ENCODE data around the gene ESR1.

The ESR1 gene

GRCh38 chr6:152147269-152147668 lies 339.8 kb downstream of the ESR1 start:
- peaks cover 18% of the 10 kb centered on the region for H3K4me1 ChIP-seq (ENCODE audit: control insufficient read depth, insufficient read depth, low read length, unreplicated experiment)
- H3K36me3 ChIP-seq (ENCODE audit: insufficient read depth, low read length), result peaks cover 10% of the 10 kb centered on the region
- no peaks in the 10 kb centered on the region for H3K79me2 ChIP-seq (ENCODE audit: control insufficient read depth, insufficient read depth, low read length, unreplicated experiment)
- H3K27me3 ChIP-seq (ENCODE audit: insufficient read depth, low read length), result no peaks in the 10 kb centered on the region
- no peak overlapping the region for H3K4me3 ChIP-seq (ENCODE audit: low read depth, low read length)
- H3K27ac ChIP-seq (ENCODE audit: low read depth, low read length), result no peak overlapping the region
- no peak overlapping the region for H2AFZ ChIP-seq (ENCODE audit: low read length, unreplicated experiment)

DNA sequence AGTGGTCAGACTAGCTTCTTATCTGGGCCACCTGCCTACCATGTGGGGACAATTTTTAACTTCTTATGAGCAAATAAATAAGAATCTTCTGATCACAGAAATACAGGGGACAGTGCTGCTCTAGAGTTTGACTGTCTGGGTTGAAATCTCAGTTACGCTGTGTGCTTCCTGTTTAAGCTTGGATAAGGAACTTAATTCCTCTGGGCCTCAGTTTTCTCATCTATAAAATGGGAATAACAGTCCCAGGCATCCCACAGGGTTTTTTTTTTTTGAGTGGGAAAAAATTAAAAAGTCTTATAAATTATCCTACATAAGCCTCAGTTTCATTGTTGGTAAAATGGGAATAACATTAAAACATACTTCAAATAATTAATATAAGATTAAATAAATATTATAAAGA lies 340.9 kb downstream of the ESR1 start:
- Histone ChIP-seq H3K36me3 (ENCODE audit: insufficient read depth, low read length) (peaks cover 6% of the 10 kb centered on the region), H3K27ac (ENCODE audit: low read depth, low read length) (no peak overlapping the region), H3K4me3 (ENCODE audit: low read depth, low read length) (no peak overlapping the region), H3K27me3 (ENCODE audit: insufficient read depth, low read length) (no peaks in the 10 kb centered on the region), H3K4me1 (ENCODE audit: control insufficient read depth, insufficient read depth, low read length, unreplicated experiment) (peaks cover 18% of the 10 kb centered on the region), H3K79me2 (ENCODE audit: control insufficient read depth, insufficient read depth, low read length, unreplicated experiment) (no peaks in the 10 kb centered on the region), H2AFZ (ENCODE audit: low read length, unreplicated experiment) (no peak overlapping the region)

- Histone ChIP-seq H3K27ac (ENCODE audit: low read depth, low read length) (peak overlapping the region; percentile 45), H3K4me1 (ENCODE audit: control insufficient read depth, insufficient read depth, low read length, unreplicated experiment) (peaks cover 18% of the 10 kb centered on the region), H3K4me3 (ENCODE audit: low read depth, low read length) (no peak overlapping the region), H3K36me3 (ENCODE audit: insufficient read depth, low read length) (peaks cover 9% of the 10 kb centered on the region), H3K27me3 (ENCODE audit: insufficient read depth, low read length) (no peaks in the 10 kb centered on the region), H3K79me2 (ENCODE audit: control insufficient read depth, insufficient read depth, low read length, unreplicated experiment) (no peaks in the 10 kb centered on the region), H2AFZ (ENCODE audit: low read length, unreplicated experiment) (no peak overlapping the region)
Observed at GRCh38 chr6:152150196-152150595, 342.7 kb downstream of the ESR1 start.

DNA sequence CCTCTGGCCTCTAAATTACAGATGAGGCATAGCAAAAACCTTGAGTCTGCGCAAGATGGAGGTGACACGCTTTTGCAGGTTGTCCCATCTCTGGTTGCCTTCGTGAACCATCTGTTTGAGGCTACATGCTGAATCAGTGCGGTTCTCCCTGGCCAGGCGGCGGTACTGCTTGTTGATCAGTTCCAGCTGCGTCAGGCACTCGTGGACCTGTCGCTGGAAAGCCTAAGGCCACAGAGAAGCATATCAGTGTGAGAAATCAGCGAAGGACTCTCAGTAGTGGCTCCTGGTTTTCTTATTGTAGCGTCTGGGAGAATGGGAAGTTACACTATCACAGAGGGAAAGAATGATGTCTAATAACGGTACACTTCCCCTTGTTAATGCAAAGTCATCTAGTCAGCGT lies 344.4 kb downstream of the ESR1 start:
- no peaks in the 10 kb centered on the region for H3K27me3 ChIP-seq (ENCODE audit: insufficient read depth, low read length)
- H2AFZ ChIP-seq (ENCODE audit: low read length, unreplicated experiment), result no peak overlapping the region
- H3K36me3 ChIP-seq (ENCODE audit: insufficient read depth, low read length), result peaks cover 9% of the 10 kb centered on the region
- peaks cover 11% of the 10 kb centered on the region for H3K4me1 ChIP-seq (ENCODE audit: control insufficient read depth, insufficient read depth, low read length, unreplicated experiment)
- no peak overlapping the region for H3K4me3 ChIP-seq (ENCODE audit: low read depth, low read length)
- no peak overlapping the region for H3K27ac ChIP-seq (ENCODE audit: low read depth, low read length)
- no peaks in the 10 kb centered on the region for H3K79me2 ChIP-seq (ENCODE audit: control insufficient read depth, insufficient read depth, low read length, unreplicated experiment)

GRCh38 chr6:152154559-152155356 lies 347.3 kb downstream of the ESR1 start:
- Histone ChIP-seq H3K4me3 (ENCODE audit: low read depth, low read length) (no peak overlapping the region), H2AFZ (ENCODE audit: low read length, unreplicated experiment) (no peak overlapping the region), H3K4me1 (ENCODE audit: control insufficient read depth, insufficient read depth, low read length, unreplicated experiment) (peaks cover 9% of the 10 kb centered on the region), H3K36me3 (ENCODE audit: insufficient read depth, low read length) (peaks cover 8% of the 10 kb centered on the region), H3K27ac (ENCODE audit: low read depth, low read length) (no peak overlapping the region), H3K79me2 (ENCODE audit: control insufficient read depth, insufficient read depth, low read length, unreplicated experiment) (no peaks in the 10 kb centered on the region), H3K27me3 (ENCODE audit: insufficient read depth, low read length) (no peaks in the 10 kb centered on the region)

- Histone ChIP-seq H2AFZ (ENCODE audit: low read length, unreplicated experiment) (no peak overlapping the region), H3K27ac (ENCODE audit: low read depth, low read length) (no peak overlapping the region), H3K36me3 (ENCODE audit: insufficient read depth, low read length) (peaks cover 5% of the 10 kb centered on the region), H3K4me3 (ENCODE audit: low read depth, low read length) (no peak overlapping the region), H3K4me1 (ENCODE audit: control insufficient read depth, insufficient read depth, low read length, unreplicated experiment) (no peaks in the 10 kb centered on the region), H3K79me2 (ENCODE audit: control insufficient read depth, insufficient read depth, low read length, unreplicated experiment) (no peaks in the 10 kb centered on the region), H3K27me3 (ENCODE audit: insufficient read depth, low read length) (no peaks in the 10 kb centered on the region)
Observed at GRCh38 chr6:152155792-152156191, 348.3 kb downstream of the ESR1 start.

GRCh38 chr6:152160346-152160745 lies 352.9 kb downstream of the ESR1 start:
- Histone ChIP-seq H3K4me1 (ENCODE audit: control insufficient read depth, insufficient read depth, low read length, unreplicated experiment) (peaks cover 8% of the 10 kb centered on the region), H3K27ac (ENCODE audit: low read depth, low read length) (no peak overlapping the region), H3K36me3 (ENCODE audit: insufficient read depth, low read length) (no peaks in the 10 kb centered on the region)

GRCh38 chr6:152161501-152161900 lies 354.0 kb downstream of the ESR1 start:
- Histone ChIP-seq H3K79me2 (ENCODE audit: control insufficient read depth, insufficient read depth, low read length, unreplicated experiment) (no peaks in the 10 kb centered on the region), H2AFZ (ENCODE audit: low read length, unreplicated experiment) (no peak overlapping the region), H3K27ac (ENCODE audit: low read depth, low read length) (no peak overlapping the region), H3K4me3 (ENCODE audit: low read depth, low read length) (no peak overlapping the region), H3K36me3 (ENCODE audit: insufficient read depth, low read length) (no peaks in the 10 kb centered on the region), H3K4me1 (ENCODE audit: control insufficient read depth, insufficient read depth, low read length, unreplicated experiment) (peaks cover 8% of the 10 kb centered on the region), H3K27me3 (ENCODE audit: insufficient read depth, low read length) (no peaks in the 10 kb centered on the region)

More at GRCh38 chr6:152160346-152160745, 352.9 kb downstream of the ESR1 start:
- H3K27me3 ChIP-seq (ENCODE audit: insufficient read depth, low read length), result no peaks in the 10 kb centered on the region
- no peak overlapping the region for H3K4me3 ChIP-seq (ENCODE audit: low read depth, low read length)
- no peak overlapping the region for H2AFZ ChIP-seq (ENCODE audit: low read length, unreplicated experiment)
- H3K79me2 ChIP-seq (ENCODE audit: control insufficient read depth, insufficient read depth, low read length, unreplicated experiment), result no peaks in the 10 kb centered on the region

GRCh38 chr6:152164957-152165356 lies 357.5 kb downstream of the ESR1 start:
- Histone ChIP-seq H3K27ac (ENCODE audit: low read depth, low read length) (no peak overlapping the region), H3K4me1 (ENCODE audit: control insufficient read depth, insufficient read depth, low read length, unreplicated experiment) (peaks cover 8% of the 10 kb centered on the region), H2AFZ (ENCODE audit: low read length, unreplicated experiment) (no peak overlapping the region), H3K4me3 (ENCODE audit: low read depth, low read length) (no peak overlapping the region), H3K36me3 (ENCODE audit: insufficient read depth, low read length) (no peaks in the 10 kb centered on the region), H3K27me3 (ENCODE audit: insufficient read depth, low read length) (no peaks in the 10 kb centered on the region), H3K79me2 (ENCODE audit: control insufficient read depth, insufficient read depth, low read length, unreplicated experiment) (no peaks in the 10 kb centered on the region)

- peaks cover 5% of the 10 kb centered on the region for H3K4me1 ChIP-seq (ENCODE audit: control insufficient read depth, insufficient read depth, low read length, unreplicated experiment)
- no peak overlapping the region for H2AFZ ChIP-seq (ENCODE audit: low read length, unreplicated experiment)
- no peak overlapping the region for H3K27ac ChIP-seq (ENCODE audit: low read depth, low read length)
- no peaks in the 10 kb centered on the region for H3K36me3 ChIP-seq (ENCODE audit: insufficient read depth, low read length)
- no peaks in the 10 kb centered on the region for H3K79me2 ChIP-seq (ENCODE audit: control insufficient read depth, insufficient read depth, low read length, unreplicated experiment)
- no peak overlapping the region for H3K4me3 ChIP-seq (ENCODE audit: low read depth, low read length)
- no peaks in the 10 kb centered on the region for H3K27me3 ChIP-seq (ENCODE audit: insufficient read depth, low read length)
Observed at GRCh38 chr6:152166497-152166896, 359.0 kb downstream of the ESR1 start.

- Histone ChIP-seq H3K27ac (ENCODE audit: low read depth, low read length) (no peak overlapping the region), H3K27me3 (ENCODE audit: insufficient read depth, low read length) (no peaks in the 10 kb centered on the region), H3K4me3 (ENCODE audit: low read depth, low read length) (no peak overlapping the region), H3K4me1 (ENCODE audit: control insufficient read depth, insufficient read depth, low read length, unreplicated experiment) (peaks cover 1% of the 10 kb centered on the region), H3K79me2 (ENCODE audit: control insufficient read depth, insufficient read depth, low read length, unreplicated experiment) (no peaks in the 10 kb centered on the region), H3K36me3 (ENCODE audit: insufficient read depth, low read length) (no peaks in the 10 kb centered on the region), H2AFZ (ENCODE audit: low read length, unreplicated experiment) (no peak overlapping the region)
Observed at GRCh38 chr6:152166897-152167296, 359.4 kb downstream of the ESR1 start.
